Fibroblast of lung (primary cell): ENCODE results near the gene NASP.

ENCODE experiments used
- EZH2 ChIP-seq: IDR thresholded peaks from 2 replicates; pipeline ENCODE4 v1.5.1; 2012; ENCODE audit warnings: low read length, control low read depth, mild to moderate bottlenecking; ENCODE audit errors: missing control alignments
- TF ChIP-seq, protein P1 (sequence below), 2 donors: IDR thresholded peaks in 1 of 2; conservative IDR thresholded peaks in 1 of 2; 1 replicate in 1 of 2; 2 replicates in 1 of 2; pipeline ENCODE4 v1.5.1; 2011 to 2012; ENCODE audit warnings: low read length in 2 of 2, control low read depth in 1 of 2, inconsistent platforms in 1 of 2, low read depth in 1 of 2, mild to moderate bottlenecking in 1 of 2

DNA sequence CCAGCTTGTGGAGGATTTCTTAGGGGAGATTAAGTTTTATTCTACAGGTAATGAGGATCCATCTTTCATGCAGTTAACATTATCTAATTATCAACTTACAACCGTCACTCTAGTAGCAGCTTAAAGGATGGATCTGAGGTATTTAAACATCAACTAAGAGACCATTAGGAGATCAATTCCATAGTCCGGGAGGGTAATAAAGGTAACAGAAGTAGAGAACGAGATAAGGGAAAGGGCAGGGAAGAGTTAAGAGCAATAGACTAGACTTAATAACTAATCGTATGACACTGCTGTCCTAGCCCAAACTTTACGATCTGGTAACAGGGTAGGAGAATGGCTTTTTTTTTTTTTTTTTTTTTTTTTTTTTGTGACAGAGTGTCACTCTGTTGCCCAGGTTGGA lies 59.5 kb downstream of the NASP start:
- TF ChIP-seq, protein P1, sequence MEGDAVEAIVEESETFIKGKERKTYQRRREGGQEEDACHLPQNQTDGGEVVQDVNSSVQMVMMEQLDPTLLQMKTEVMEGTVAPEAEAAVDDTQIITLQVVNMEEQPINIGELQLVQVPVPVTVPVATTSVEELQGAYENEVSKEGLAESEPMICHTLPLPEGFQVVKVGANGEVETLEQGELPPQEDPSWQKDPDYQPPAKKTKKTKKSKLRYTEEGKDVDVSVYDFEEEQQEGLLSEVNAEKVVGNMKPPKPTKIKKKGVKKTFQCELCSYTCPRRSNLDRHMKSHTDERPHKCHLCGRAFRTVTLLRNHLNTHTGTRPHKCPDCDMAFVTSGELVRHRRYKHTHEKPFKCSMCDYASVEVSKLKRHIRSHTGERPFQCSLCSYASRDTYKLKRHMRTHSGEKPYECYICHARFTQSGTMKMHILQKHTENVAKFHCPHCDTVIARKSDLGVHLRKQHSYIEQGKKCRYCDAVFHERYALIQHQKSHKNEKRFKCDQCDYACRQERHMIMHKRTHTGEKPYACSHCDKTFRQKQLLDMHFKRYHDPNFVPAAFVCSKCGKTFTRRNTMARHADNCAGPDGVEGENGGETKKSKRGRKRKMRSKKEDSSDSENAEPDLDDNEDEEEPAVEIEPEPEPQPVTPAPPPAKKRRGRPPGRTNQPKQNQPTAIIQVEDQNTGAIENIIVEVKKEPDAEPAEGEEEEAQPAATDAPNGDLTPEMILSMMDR (conservative IDR thresholded peaks at IDR 0.05 in 1 of 2, IDR thresholded peaks at IDR 0.05 in 1 of 2; ENCODE audit: low read depth in 1 of 2, low read length in 2 of 2), result no peak
- TF ChIP-seq EZH2, result no peak
